HFF-Myc (cell line): ENCODE data around the gene LDLRAP1.
"Not testable (repeated sequence)": the region's sequence is repeated elsewhere in the genome, so short reads cannot be mapped to it uniquely, and the experiment has no call there.

Experiments used
- DNase-seq: peaks from one replicate; pipeline ENCODE4 v3.0.0-alpha.2; 2011; ENCODE audit warnings: low read depth; ENCODE audit errors: extremely low read depth
- H3K4me3 ChIP-seq: replicated peaks from 2 replicates; pipeline ENCODE4 v1.5.1; 2011; ENCODE audit warnings: low read depth, mild to moderate bottlenecking, control low read depth, low read length
- CTCF ChIP-seq: IDR thresholded peaks from 2 replicates; pipeline ENCODE4 v1.5.1; 2012; ENCODE audit warnings: mild to moderate bottlenecking, low read depth, low read length, control low read depth; ENCODE audit errors: missing control alignments

Gene LDLRAP1

GRCh38 chr1:25504706-25505595 is 38.5 kb upstream of the LDLRAP1 start:
- H3K4me3 ChIP-seq: no peak overlapping the region
- DNase-seq: no peak
- TF ChIP-seq CTCF: no peak

GRCh38 chr1:25505656-25506385 is 37.6 kb upstream of the LDLRAP1 start:
- H3K4me3 ChIP-seq: no peak overlapping the region
- DNase-seq: no peak
- TF ChIP-seq CTCF: no peak

- not testable (repeated sequence) for DNase-seq, H3K4me3 ChIP-seq
Observed at GRCh38 chr1:25506566-25507463, 36.6 kb upstream of the LDLRAP1 start.

GRCh38 chr1:25513666-25514065 is 29.7 kb upstream of the LDLRAP1 start:
- no peak overlapping the region for H3K4me3 ChIP-seq
- no peak for DNase-seq
- TF ChIP-seq CTCF: no peak

- H3K4me3 ChIP-seq: no peak overlapping the region
- DNase-seq: no peak
Observed at GRCh38 chr1:25515033-25515432, 28.4 kb upstream of the LDLRAP1 start.

GRCh38 chr1:25516686-25517085 is 26.7 kb upstream of the LDLRAP1 start:
- TF ChIP-seq CTCF: no peak
- no peak for DNase-seq
- H3K4me3 ChIP-seq: no peak overlapping the region

More at GRCh38 chr1:25515033-25515432, 28.4 kb upstream of the LDLRAP1 start:
- no peak for TF ChIP-seq CTCF
